GM12878 (cell line): Measurements from ENCODE around the gene SRF. TPM values are rescaled to one million over a fixed set of nuclear protein-coding genes. Genes with fewer than 3 reads are reported as not detected.

Experiments
- ASH2L ChIP-seq: fragments of 300-600, 200-600 bp; sonication (generic); IDR thresholded peaks from 2 replicates; pipeline ENCODE4 v1.6.1; 2017; ENCODE audit warnings: low read depth, mild to moderate bottlenecking, borderline replicate concordance
- E2F4 ChIP-seq: IDR thresholded peaks from 2 replicates; pipeline ENCODE4 v1.6.1; 2012; ENCODE audit warnings: low read depth, low read length, improper control_type of control experiment
- ELK1 ChIP-seq: IDR thresholded peaks from 2 replicates; pipeline ENCODE4 v1.6.1; 2012; ENCODE audit warnings: low read depth, low read length, improper control_type of control experiment
- IKZF2 ChIP-seq, 2 experiments: fragments of 450-650 bp; IDR thresholded peaks; 2 replicates each; pipeline ENCODE4 v1.6.1; 2017; ENCODE audit warnings: mild to moderate bottlenecking in 2 of 2, moderate library complexity in 2 of 2
- KAT2A ChIP-seq: conservative IDR thresholded peaks from 2 replicates; pipeline ENCODE4 v1.6.1; 2011; ENCODE audit warnings: low read depth, low read length; ENCODE audit not compliant: control insufficient read depth
- MXI1 ChIP-seq: fragments of 150-350 bp; IDR thresholded peaks from 2 replicates; pipeline ENCODE4 v1.6.1; 2011; ENCODE audit warnings: low read depth, mild to moderate bottlenecking, inconsistent platforms, low read length, improper control_type of control experiment
- NR2F1 ChIP-seq: fragments of 450-650 bp; conservative IDR thresholded peaks from 2 replicates; pipeline ENCODE4 v1.6.1; 2017; ENCODE audit warnings: mild to moderate bottlenecking
- PAX8 ChIP-seq: fragments of 450-650 bp; IDR thresholded peaks from 2 replicates; pipeline ENCODE4 v1.6.1; 2017; ENCODE audit warnings: mild to moderate bottlenecking, moderate library complexity
- PBX3 ChIP-seq: IDR thresholded peaks from 2 replicates; pipeline ENCODE4 v1.6.1; 2011; ENCODE audit warnings: mild to moderate bottlenecking, low read depth, low read length, moderate library complexity; ENCODE audit not compliant: insufficient replicate concordance
- PKNOX1 ChIP-seq: fragments of 450-650 bp; IDR thresholded peaks from 2 replicates; pipeline ENCODE4 v1.6.1; 2016; ENCODE audit warnings: mild to moderate bottlenecking
- PML ChIP-seq: IDR thresholded peaks from 2 replicates; pipeline ENCODE4 v1.6.1; 2012; ENCODE audit warnings: low read length, inconsistent platforms
- RAD21 ChIP-seq: IDR thresholded peaks from 2 replicates; pipeline ENCODE4 v1.6.1; 2011; ENCODE audit warnings: mild to moderate bottlenecking, low read depth, low read length, moderate library complexity; ENCODE audit not compliant: insufficient read depth
- ZBTB40 ChIP-seq: fragments of 450-650 bp; IDR thresholded peaks from 2 replicates; pipeline ENCODE4 v1.6.1; 2016; ENCODE audit warnings: mild to moderate bottlenecking, moderate library complexity, borderline replicate concordance
- ZNF687 ChIP-seq: fragments of 450-650 bp; IDR thresholded peaks from 2 replicates; pipeline ENCODE4 v1.6.1; 2017; ENCODE audit warnings: mild to moderate bottlenecking, moderate library complexity
- ZSCAN29 ChIP-seq: fragments of 450-650 bp; IDR thresholded peaks from 2 replicates; pipeline ENCODE4 v1.6.1; 2017; ENCODE audit warnings: mild to moderate bottlenecking, moderate library complexity
- polyA plus RNA-seq, 11 experiments: library from polyadenylated mRNA; depleted of rRNA in 4 of 11; unstranded in 6 of 11; stranded (reverse) in 5 of 11; fragments of >200 nt; fragmentation: Nextera tagmentation in 4 of 11; fragmentation: Illumina TruSeq in 1 of 11; extraction: Ambion mirVana in 4 of 11; extraction: Trizol in 1 of 11; gene quantifications; 1 replicate in 1 of 11; 2 replicates in 10 of 11; pipeline versions ENCODE4 v1.2.1 to v1.2.3, GENCODE V29; 2011 to 2016; ENCODE audit warnings: inconsistent platforms in 2 of 11, missing spikeins in 2 of 11, low read depth in 1 of 11
- total RNA-seq, 4 experiments: library from RNA; depleted of rRNA in 3 of 4; stranded (reverse); fragments of >200 nt in 3 of 4; fragmentation: Illumina TruSeq in 1 of 4; extraction: Trizol in 1 of 4; gene quantifications; 2 replicates each; pipeline versions ENCODE4 v1.2.1 to v1.2.3, GENCODE V29; 2013 to 2021

The SRF gene
- total and polyA plus RNA-seq, 10 of the 15 experiments (the other 5 are each of a cell fraction or from before 2014, with no cell fraction given), result 2.3 to 56.3 (median 28.2) TPM

GRCh38 chr6:43181942-43182860, 11.1 kb downstream of the SRF start, which contains the start of gene CUL9 (continued):
- no peak for TF ChIP-seq ZBTB40
- peak; percentile 7 to 15; a peak in 2 of 4 replicates for TF ChIP-seq IKZF2 (IDR thresholded peaks at IDR 0.05)
- 0 out of 2 replicates have a peak, but pooled peaks have one; percentile 36 for TF ChIP-seq PML
- peak; percentile 77; the same call in 1 of the 2 replicates for TF ChIP-seq ZNF687
- no peak for TF ChIP-seq PKNOX1
- peak; percentile 58; the same call in 1 of the 2 replicates for TF ChIP-seq ELK1
- no peak for TF ChIP-seq PAX8
- TF ChIP-seq ASH2L, result no peak
- no peak for TF ChIP-seq RAD21
- peak; percentile 69 for TF ChIP-seq MXI1
- TF ChIP-seq NR2F1, result peak; percentile 78
- no peak for TF ChIP-seq ZSCAN29
- TF ChIP-seq E2F4, result 0 out of 2 replicates have a peak, but pooled peaks have one; percentile 15
- TF ChIP-seq KAT2A, result no peak
- TF ChIP-seq PBX3, result no peak
